Esophagus squamous epithelium (tissue), 4 donors: ENCODE results near the gene ZNF532.

Source experiments
- CTCF ChIP-seq, 6 experiments: fragments of 450-650 bp in 4 of 6; fragments of 200-600 bp in 2 of 6; sonication (generic) in 2 of 6; IDR thresholded peaks; one replicate each; pipeline ENCODE4 v1.5.1; 2016 to 2019; ENCODE audit warnings: antibody characterized with exemption in 6 of 6, mild to moderate bottlenecking in 4 of 6, moderate library complexity in 4 of 6
- POLR2A ChIP-seq, 4 donors: fragments of 450-650 bp; IDR thresholded peaks; one replicate each; pipeline ENCODE4 v1.6.1; 2017; ENCODE audit warnings: antibody characterized with exemption in 4 of 4, mild to moderate bottlenecking in 4 of 4, moderate library complexity in 3 of 4

- TF ChIP-seq CTCF (IDR thresholded peaks at IDR 0.05): no peak
- TF ChIP-seq POLR2A (IDR thresholded peaks at IDR 0.05): no peak
Measured at GRCh38 chr18:59005262-59005661, 140.6 kb downstream of the ZNF532 start.
